ENCODE results near the gene TRAF3IP1. TPM values are rescaled to one million over a fixed set of nuclear protein-coding genes. Genes with fewer than 3 reads are reported as not detected.

Gene TRAF3IP1
- total RNA-seq, 4 donors from 2014 or later = 19.9 to 38.6 (median 23.6) TPM

GRCh38 chr2:238288650-238289573 lies 31.4 kb upstream of the TRAF3IP1 start:
- Histone ChIP-seq H3K9me3 (no peaks in the 10 kb centered on the region), H3K27ac (replicated peaks in 1 of 4) (peak overlapping the region; percentile 92 to 98 (median 94)), H3K27me3 (no peaks in the 10 kb centered on the region), H3K4me1 (peaks cover 51 to 60% (median 57%) of the 10 kb centered on the region in 4 donors), H3K4me3 (peak overlapping the region; percentile 77 to 94 (median 83)), H3K36me3 (no peaks in the 10 kb centered on the region)
- 5% methylated on average over 7 of the region's 108 CpGs for WGBS
- DNase-seq (ENCODE audit: extremely low spot score) = peak; percentile 100
- TF ChIP-seq CTCF (IDR thresholded peaks at IDR 0.05) (peak; percentile 15 to 36 (median 31)), EP300 (IDR thresholded peaks at IDR 0.05) (no peak), POLR2AphosphoS5 (IDR thresholded peaks at IDR 0.05) (peak; percentile 91 to 97), POLR2A (IDR thresholded peaks at IDR 0.05; ENCODE audit: low read depth) (peak; percentile 31)
- intact Hi-C loops (cut with DNase I) = no loop called here

- no peaks in the 10 kb centered on the region for H3K9me3 ChIP-seq
- no peaks in the 10 kb centered on the region for H3K27me3 ChIP-seq
- peaks cover 48 to 53% (median 50%) of the 10 kb centered on the region in 4 donors for H3K4me1 ChIP-seq
- DNase-seq (ENCODE audit: extremely low spot score) = no peak
- no peaks in the 10 kb centered on the region for H3K36me3 ChIP-seq
- no peak for TF ChIP-seq EP300 (IDR thresholded peaks at IDR 0.05)
- no peak for TF ChIP-seq POLR2AphosphoS5 (IDR thresholded peaks at IDR 0.05)
- no peak for TF ChIP-seq CTCF (IDR thresholded peaks at IDR 0.05)
- TF ChIP-seq POLR2A (IDR thresholded peaks at IDR 0.05; ENCODE audit: low read depth) = no peak
- H3K27ac ChIP-seq (replicated peaks in 1 of 4) = peak overlapping the region; percentile 92 to 98 (median 94)
- intact Hi-C loops (cut with DNase I) = no loop called here
- H3K4me3 ChIP-seq = peak overlapping the region; percentile 77 to 94 (median 83)
- 33% methylated on average over 9 of the region's 13 CpGs for WGBS
These were observed 30.7 kb upstream of the TRAF3IP1 start for GRCh38 chr2:238289574-238289973.

GRCh38 chr2:238290091-238290509 lies 30.2 kb upstream of the TRAF3IP1 start:
- Histone ChIP-seq H3K27ac (replicated peaks in 1 of 4) (peak overlapping the region; percentile 92 to 98 (median 94)), H3K4me3 (no peak overlapping the region), H3K9me3 (no peaks in the 10 kb centered on the region), H3K36me3 (no peaks in the 10 kb centered on the region), H3K27me3 (no peaks in the 10 kb centered on the region), H3K4me1 (peaks cover 43 to 48% (median 45%) of the 10 kb centered on the region in 4 donors)
- WGBS = 65% methylated on average over 8 of the region's 8 CpGs
- intact Hi-C loops (cut with DNase I) = no loop called here
- TF ChIP-seq POLR2A (IDR thresholded peaks at IDR 0.05; ENCODE audit: low read depth) = no peak
- TF ChIP-seq POLR2AphosphoS5 (IDR thresholded peaks at IDR 0.05) = peak; percentile 9 to 24
- no peak for DNase-seq (ENCODE audit: extremely low spot score)

- TF ChIP-seq POLR2A (IDR thresholded peaks at IDR 0.05; ENCODE audit: low read depth) (no peak), CTCF (IDR thresholded peaks at IDR 0.05) (no peak), POLR2AphosphoS5 (IDR thresholded peaks at IDR 0.05) (no peak), EP300 (IDR thresholded peaks at IDR 0.05) (no peak)
- intact Hi-C loops (cut with DNase I) = no loop called here
- H3K4me1 ChIP-seq = peaks cover 35 to 40% (median 37%) of the 10 kb centered on the region in 4 donors
- WGBS = 87% methylated on average over 3 of the region's 5 CpGs
- H3K27me3 ChIP-seq = no peaks in the 10 kb centered on the region
- no peak for DNase-seq (ENCODE audit: extremely low spot score)
- no peaks in the 10 kb centered on the region for H3K9me3 ChIP-seq
- no peaks in the 10 kb centered on the region for H3K36me3 ChIP-seq
- no peak overlapping the region for H3K4me3 ChIP-seq
- H3K27ac ChIP-seq (replicated peaks in 1 of 4) = no peak overlapping the region
These were observed 29.4 kb upstream of the TRAF3IP1 start for GRCh38 chr2:238290715-238291549.
